IMR-90 (cell line): ENCODE data around the gene RCHY1. TPM values are rescaled to one million over a fixed set of nuclear protein-coding genes. Genes with fewer than 3 reads are reported as not detected.

Experiments
- ATAC-seq: fragments of 200-7000 bp; cut with Tn5 transposase; 2 replicates; pipeline ENCODE4 v1.9.1; 2020; ENCODE audit warnings: low read depth, mild to moderate bottlenecking, moderate library complexity
- BruUV-seq: library from RNA; stranded (reverse); fragments of 400-500 nt; replicated peaks from 2 replicates; lab custom pipeline; 2021; lab: Mats Ljungman, UMichigan
- CTCF ChIA-PET: fragments of 300-600 bp; formaldehyde crosslinking; extraction: SDS; loops from one replicate; lab custom pipeline; 2021; ENCODE audit warnings: antibody characterized with exemption; lab: Yijun Ruan, JAX
- POLR2A ChIA-PET: fragments of 300-600 bp; sonication (Branson Sonifier 250); formaldehyde crosslinking; loops from one replicate; lab custom pipeline; 2022; ENCODE audit warnings: antibody characterized with exemption; ENCODE audit not compliant: unreplicated experiment; lab: Charles Lee
- DNase-seq: peaks from one replicate; pipeline ENCODE4 v3.0.0; 2013
- H2AFZ ChIP-seq: replicated peaks from 2 replicates; pipeline ENCODE3; 2013; ENCODE audit warnings: low read length, mild to moderate bottlenecking; ENCODE audit not compliant: poor library complexity
- H2AK5ac ChIP-seq: 2 replicates; pipeline ENCODE4 v1.6.1; 2013; ENCODE audit warnings: low read depth, low read length, inconsistent platforms
- H2AK9ac ChIP-seq: replicated peaks from 2 replicates; pipeline ENCODE3; 2013; ENCODE audit warnings: mild to moderate bottlenecking, low read depth, low read length, moderate library complexity; ENCODE audit not compliant: poor library complexity
- H2BK120ac ChIP-seq: 2 replicates; pipeline ENCODE4 v1.6.1; 2013; ENCODE audit warnings: low read depth, low read length, inconsistent platforms
- H2BK15ac ChIP-seq: 3 replicates; pipeline ENCODE4 v1.6.1; 2013; ENCODE audit warnings: low read depth, low read length, inconsistent platforms
- H2BK20ac ChIP-seq: 2 replicates; pipeline ENCODE4 v1.6.1; 2013; ENCODE audit warnings: low read depth, mild to moderate bottlenecking, inconsistent platforms, low read length, moderate library complexity
- H2BK5ac ChIP-seq: 2 replicates; pipeline ENCODE4 v1.6.1; 2013; ENCODE audit warnings: mild to moderate bottlenecking, low read depth, low read length, inconsistent platforms; ENCODE audit not compliant: poor library complexity, severe bottlenecking
- H3K14ac ChIP-seq: replicated peaks from 2 replicates; pipeline ENCODE4 v1.6.1; 2013; ENCODE audit warnings: low read depth, low read length, inconsistent platforms
- H3K18ac ChIP-seq: 2 replicates; pipeline ENCODE4 v1.6.1; 2013; ENCODE audit warnings: low read depth, low read length, control low read depth
- H3K23ac ChIP-seq: 2 replicates; pipeline ENCODE4 v1.6.1; 2013; ENCODE audit warnings: low read depth, low read length, inconsistent platforms
- H3K27ac ChIP-seq: 2 replicates; pipeline ENCODE4 v1.5.1; 2013; ENCODE audit warnings: mild to moderate bottlenecking, control low read depth, low read length; ENCODE audit not compliant: insufficient read depth
- H3K27me3 ChIP-seq: 2 replicates; pipeline ENCODE4 v1.6.1; 2013; ENCODE audit warnings: low read length; ENCODE audit not compliant: control insufficient read depth, insufficient read depth
- H3K36me3 ChIP-seq: 2 replicates; pipeline ENCODE4 v1.6.1; 2013; ENCODE audit warnings: low read length, mixed read lengths; ENCODE audit not compliant: control insufficient read depth, insufficient read depth
- H3K4ac ChIP-seq: 2 replicates; pipeline ENCODE4 v1.6.1; 2013; ENCODE audit warnings: low read depth, low read length, inconsistent platforms
- H3K4me1 ChIP-seq: 2 replicates; pipeline ENCODE4 v1.6.1; 2013; ENCODE audit warnings: low read length, mixed read lengths; ENCODE audit not compliant: control insufficient read depth, insufficient read depth
- H3K4me2 ChIP-seq: 2 replicates; pipeline ENCODE4 v1.6.1; 2013; ENCODE audit warnings: low read depth, mild to moderate bottlenecking, control low read depth, low read length, moderate library complexity
- H3K4me3 ChIP-seq: 2 replicates; pipeline ENCODE4 v1.5.1; 2013; ENCODE audit warnings: low read depth, mild to moderate bottlenecking, control low read depth, low read length, moderate library complexity; ENCODE audit not compliant: insufficient read depth
- H3K56ac ChIP-seq: 2 replicates; pipeline ENCODE4 v1.6.1; 2013; ENCODE audit warnings: low read length, inconsistent platforms; ENCODE audit not compliant: insufficient read depth; ENCODE audit errors: extremely low read depth
- H3K79me1 ChIP-seq, 2 experiments: 2 replicates each; pipeline ENCODE4 v1.6.1; 2013; ENCODE audit warnings: low read length in 2 of 2, inconsistent platforms in 1 of 2, low read depth in 1 of 2
- H3K9ac ChIP-seq: 2 replicates; pipeline ENCODE4 v1.6.1; 2013; ENCODE audit warnings: low read depth, low read length, control low read depth
- H3K9me1 ChIP-seq: 2 replicates; pipeline ENCODE4 v1.6.1; 2013; ENCODE audit warnings: low read length, inconsistent platforms; ENCODE audit not compliant: insufficient read depth
- H3K9me3 ChIP-seq: 2 replicates; pipeline ENCODE4 v1.6.1; 2013; ENCODE audit warnings: low read length; ENCODE audit not compliant: control insufficient read depth, insufficient read depth
- H4K20me1 ChIP-seq: 2 replicates; pipeline ENCODE4 v1.6.1; 2013; ENCODE audit warnings: low read length, inconsistent platforms; ENCODE audit not compliant: insufficient read depth
- H4K5ac ChIP-seq: 2 replicates; pipeline ENCODE4 v1.6.1; 2013; ENCODE audit warnings: mild to moderate bottlenecking, low read depth, low read length, control low read depth
- H4K8ac ChIP-seq, 2 experiments: 2 replicates each; pipeline ENCODE4 v1.6.1; 2013; ENCODE audit warnings: low read depth in 2 of 2, low read length in 2 of 2, control low read depth in 1 of 2, inconsistent platforms in 1 of 2
- H4K91ac ChIP-seq: 2 replicates; pipeline ENCODE4 v1.6.1; 2013; ENCODE audit warnings: low read depth, low read length, inconsistent platforms; ENCODE audit not compliant: insufficient read depth
- BHLHE40 ChIP-seq: fragments of 150-350 bp; IDR thresholded peaks from 2 replicates; pipeline ENCODE4 v1.6.1; 2016; ENCODE audit warnings: mild to moderate bottlenecking, low read depth, low read length
- ELK1 ChIP-seq: fragments of 150-350 bp; IDR thresholded peaks from 2 replicates; pipeline ENCODE4 v1.6.1; 2016; ENCODE audit warnings: low read depth, mild to moderate bottlenecking, low read length, moderate library complexity, borderline replicate concordance
- MAZ ChIP-seq: IDR thresholded peaks from 2 replicates; pipeline ENCODE4 v1.6.1; 2012; ENCODE audit warnings: low read depth, mild to moderate bottlenecking, low read length, improper control_type of control experiment, moderate library complexity, borderline replicate concordance
- POLR2A ChIP-seq: IDR thresholded peaks from 2 replicates; pipeline ENCODE4 v1.6.1; 2012; ENCODE audit warnings: mild to moderate bottlenecking, low read depth, low read length
- RAD21 ChIP-seq: IDR thresholded peaks from 2 replicates; pipeline ENCODE4 v1.6.1; 2012; ENCODE audit warnings: low read length, improper control_type of control experiment
- RCOR1 ChIP-seq: IDR thresholded peaks from 2 replicates; pipeline ENCODE4 v1.6.1; 2012; ENCODE audit warnings: mild to moderate bottlenecking, low read length, improper control_type of control experiment; ENCODE audit not compliant: insufficient replicate concordance
- RFX5 ChIP-seq: IDR thresholded peaks from 2 replicates; pipeline ENCODE4 v1.8.0; 2012; ENCODE audit warnings: low read depth, mild to moderate bottlenecking, low read length, moderate library complexity
- USF2 ChIP-seq: fragments of 150-350 bp; IDR thresholded peaks from 2 replicates; pipeline ENCODE4 v1.6.1; 2017; ENCODE audit warnings: mild to moderate bottlenecking, antibody characterized with exemption, low read length, low read depth
- WGBS, 2 experiments: methylation state at CpG; one replicate each; pipeline versions ENCODE4 v1.1.5 to v1.1.7; 2013; ENCODE audit warnings: missing lambda C conversion rate in 2 of 2; ENCODE audit not compliant: insufficient read length in 1 of 2; ENCODE audit errors: extremely low coverage in 2 of 2; 5-methylcytosine and 5-hydroxymethylcytosine counted together
- dilution Hi-C: fragments of 300-500 bp; cut with HindIII; formaldehyde crosslinking; loops from one replicate; pipeline ENCODE4 v1.14.3; 2018; ENCODE audit warnings: low sequenced_read_pairs; ENCODE audit not compliant: unreplicated experiment
- in situ Hi-C: fragments of 300-500 bp; cut with MboI; formaldehyde crosslinking; loops from 3 replicates; pipeline ENCODE4 v1.14.3; 2019; ENCODE audit warnings: low sequenced_read_pairs, inconsistent platforms, mixed read lengths
- intact Hi-C: fragments of 100-400 bp; cut with micrococcal nuclease; formaldehyde crosslinking; loops from 2 replicates; pipeline ENCODE4 v1.10.0; 2022
- polyA plus RNA-seq, 3 experiments: library from polyadenylated mRNA; depleted of rRNA; stranded (reverse); fragments of >200 nt; gene quantifications; 2 replicates each; pipeline ENCODE4 v1.2.3, GENCODE V29; 2012; ENCODE audit warnings: low replicate concordance in 1 of 3
- total RNA-seq: library from RNA; depleted of rRNA; stranded (reverse); fragments of >200 nt; gene quantifications from 2 replicates; pipeline ENCODE4 v1.2.3, GENCODE V29; 2012
- TF ChIP-seq, protein P1 (sequence below): conservative IDR thresholded peaks from 2 replicates; pipeline ENCODE4 v1.5.1; 2012; ENCODE audit warnings: mild to moderate bottlenecking, low read depth, low read length, improper control_type of control experiment

The RCHY1 gene
- total and polyA plus RNA-seq, 2 of the 4 experiments (the other 2 are of a cell fraction) = 20.1 to 22.4 TPM

- H3K23ac ChIP-seq = no peak overlapping the region
- no peak overlapping the region for H2AK9ac ChIP-seq
- H3K56ac ChIP-seq = no peak overlapping the region
- BruUV-seq = no TSS peak
- TF ChIP-seq POLR2A (no peak), MAZ (no peak), RAD21 (no peak), RFX5 (no peak), BHLHE40 (no peak), RCOR1 (no peak), ELK1 (no peak), USF2 (no peak)
- TF ChIP-seq, protein P1, sequence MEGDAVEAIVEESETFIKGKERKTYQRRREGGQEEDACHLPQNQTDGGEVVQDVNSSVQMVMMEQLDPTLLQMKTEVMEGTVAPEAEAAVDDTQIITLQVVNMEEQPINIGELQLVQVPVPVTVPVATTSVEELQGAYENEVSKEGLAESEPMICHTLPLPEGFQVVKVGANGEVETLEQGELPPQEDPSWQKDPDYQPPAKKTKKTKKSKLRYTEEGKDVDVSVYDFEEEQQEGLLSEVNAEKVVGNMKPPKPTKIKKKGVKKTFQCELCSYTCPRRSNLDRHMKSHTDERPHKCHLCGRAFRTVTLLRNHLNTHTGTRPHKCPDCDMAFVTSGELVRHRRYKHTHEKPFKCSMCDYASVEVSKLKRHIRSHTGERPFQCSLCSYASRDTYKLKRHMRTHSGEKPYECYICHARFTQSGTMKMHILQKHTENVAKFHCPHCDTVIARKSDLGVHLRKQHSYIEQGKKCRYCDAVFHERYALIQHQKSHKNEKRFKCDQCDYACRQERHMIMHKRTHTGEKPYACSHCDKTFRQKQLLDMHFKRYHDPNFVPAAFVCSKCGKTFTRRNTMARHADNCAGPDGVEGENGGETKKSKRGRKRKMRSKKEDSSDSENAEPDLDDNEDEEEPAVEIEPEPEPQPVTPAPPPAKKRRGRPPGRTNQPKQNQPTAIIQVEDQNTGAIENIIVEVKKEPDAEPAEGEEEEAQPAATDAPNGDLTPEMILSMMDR = no peak
- no peaks in the 10 kb centered on the region for H3K4me1 ChIP-seq
- no peak overlapping the region for H2AFZ ChIP-seq
- dilution Hi-C loops = no loop called here
- H3K79me1 ChIP-seq = no peaks in the 10 kb centered on the region
- POLR2A ChIA-PET = no interaction called here
- no CpG with 5 or more reads among the region's 3 CpGs for WGBS, 2 experiments
- H3K27ac ChIP-seq = no peak overlapping the region
- no peak overlapping the region for H2AK5ac ChIP-seq
- DNase-seq (no peak), ATAC-seq (no peak)
- H3K9ac ChIP-seq = no peak overlapping the region
- intact Hi-C loops = no loop called here
- no peak overlapping the region for H2BK15ac ChIP-seq
- H2BK5ac ChIP-seq = no peak overlapping the region
- no peak overlapping the region for H3K18ac ChIP-seq
- H3K27me3 ChIP-seq = no peaks in the 10 kb centered on the region
- H3K4ac ChIP-seq = no peak overlapping the region
- no peaks in the 10 kb centered on the region for H3K36me3 ChIP-seq
- peaks cover 2% of the 10 kb centered on the region; the same call in 1 of the 2 replicates for H3K9me3 ChIP-seq
- H4K8ac ChIP-seq = no peak overlapping the region
- CTCF ChIA-PET = no interaction called here
- no peak overlapping the region for H4K91ac ChIP-seq
- in situ Hi-C loops = no loop called here
- no peak overlapping the region for H2BK120ac ChIP-seq
- H3K4me3 ChIP-seq = no peak overlapping the region
- peaks cover 3% of the 10 kb centered on the region; the same call in 1 of the 2 replicates for H3K9me1 ChIP-seq
- H3K4me2 ChIP-seq = no peak overlapping the region
- H4K5ac ChIP-seq = no peak overlapping the region
- H2BK20ac ChIP-seq = no peak overlapping the region
- H3K14ac ChIP-seq = no peak overlapping the region
- no peaks in the 10 kb centered on the region for H4K20me1 ChIP-seq
These were observed 30.7 kb upstream of the RCHY1 start for GRCh38 chr4:75544870-75545269.
